ENCODE results near the gene GSDME. TPM values are rescaled to one million over a fixed set of nuclear protein-coding genes. Genes with fewer than 3 reads are reported as not detected.

GSDME gene
- polyA plus RNA-seq, 1 of the 3 experiments (the other 2 are of a cell fraction), result 109 TPM

DNA sequence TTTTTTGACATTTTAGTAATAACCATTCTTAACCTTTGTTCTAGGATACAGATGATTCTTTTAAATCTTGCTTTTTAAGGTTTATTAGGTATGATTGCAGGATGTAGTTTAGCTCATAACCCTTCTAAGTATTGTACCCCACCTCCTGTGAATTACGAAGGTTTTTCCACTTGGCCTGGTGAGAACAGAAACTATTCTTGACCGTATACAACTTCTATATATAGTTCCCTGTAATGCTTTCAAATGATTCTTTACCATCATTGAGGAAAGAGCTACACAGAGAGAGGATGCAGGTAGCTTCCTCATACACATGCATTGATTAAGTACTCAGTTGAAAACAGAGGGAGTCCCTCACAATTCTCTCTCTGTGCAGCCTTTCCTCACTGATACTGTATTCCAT lies 97.8 kb downstream of the GSDME start:
- TF ChIP-seq MAX (IDR thresholded peaks at IDR 0.05; ENCODE audit: low read depth) (no peak), RXRA (IDR thresholded peaks at IDR 0.05; ENCODE audit: borderline replicate concordance, low read depth) (no peak), TEAD4 (IDR thresholded peaks at IDR 0.05; ENCODE audit: borderline replicate concordance, insufficient read depth) (no peak)
- Histone ChIP-seq H3K4me2 (no peak overlapping the region), H3K9me3 (peaks cover 3% of the 10 kb centered on the region; the same call in 1 of the 2 replicates), H3K9me2 (no peaks in the 10 kb centered on the region), H3K27me3 (ENCODE audit: insufficient read depth) (no peaks in the 10 kb centered on the region), H3K4me1 (ENCODE audit: control insufficient read depth in 1 of 2, insufficient read depth in 2 of 2, low read depth in 1 of 2, low read length in 1 of 2) (no peaks in the 10 kb centered on the region), H3K9ac (no peak overlapping the region), H4K20me1 (ENCODE audit: insufficient read depth) (no peaks in the 10 kb centered on the region), H3K79me2 (ENCODE audit: insufficient read depth) (no peaks in the 10 kb centered on the region), H3K36me3 (replicated peaks in 1 of 2; ENCODE audit: control insufficient read depth in 1 of 2, insufficient read depth in 2 of 2, low read length in 1 of 2) (peaks cover 0 to 3% of the 10 kb centered on the region in 2 experiments), H3K27ac (ENCODE audit: low read depth in 2 of 2, low read length in 1 of 2) (no peak overlapping the region), H3F3A (replicated peaks; ENCODE audit: insufficient read depth) (no peaks in the 10 kb centered on the region), H3K4me3 (ENCODE audit: low read depth in 2 of 2, low read length in 1 of 2) (no peak overlapping the region), H2AFZ (ENCODE audit: low read depth) (no peak overlapping the region)
- CTCF ChIA-PET, result interaction anchor here (1.0 kb wide), 1 partner anchor 83 kb away, joined by 5 read pairs; no protein-coding TSS in a partner anchor
- no peak for DNase-seq
- 99% methylated on average over 2 of the region's 2 CpGs for WGBS (ENCODE audit: low lambda C conversion rate)
- POLR2A ChIA-PET, result no interaction called here

DNA sequence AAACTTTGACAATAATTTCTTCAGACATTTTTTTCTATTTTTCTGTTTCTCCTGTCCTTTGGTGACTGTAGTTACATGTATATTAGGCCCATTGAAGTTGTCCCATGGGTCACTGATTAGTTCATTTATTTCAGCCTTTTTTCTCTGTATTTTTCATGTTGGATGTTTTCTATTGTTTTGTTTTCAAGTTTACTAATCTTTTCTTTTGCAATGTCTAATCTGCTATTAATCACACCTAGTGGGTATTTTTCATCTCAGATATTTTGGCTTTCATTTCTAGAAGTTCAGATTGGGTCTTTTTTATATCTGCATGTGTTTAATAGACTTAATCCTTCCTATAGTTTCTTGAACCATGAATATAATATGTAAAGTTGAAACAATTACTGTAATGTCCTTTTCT lies 99.3 kb downstream of the GSDME start:
- H3K4me1 ChIP-seq (ENCODE audit: control insufficient read depth in 1 of 2, insufficient read depth in 2 of 2, low read depth in 1 of 2, low read length in 1 of 2), result peaks cover 0 to 2% of the 10 kb centered on the region in 2 experiments; a peak in 1 of 4 replicates
- H3K4me3 ChIP-seq (ENCODE audit: low read depth in 2 of 2, low read length in 1 of 2), result no peak overlapping the region
- no peak for DNase-seq
- no peak overlapping the region for H3K27ac ChIP-seq (ENCODE audit: low read depth in 2 of 2, low read length in 1 of 2)
- no peaks in the 10 kb centered on the region for H3K9me2 ChIP-seq
- peaks cover 0 to 2% of the 10 kb centered on the region in 2 experiments for H3K36me3 ChIP-seq (replicated peaks in 1 of 2; ENCODE audit: control insufficient read depth in 1 of 2, insufficient read depth in 2 of 2, low read length in 1 of 2)
- ChIA-PET CTCF (interaction anchor here (1.9 kb wide), 1 partner anchor 82 kb away, joined by 11 read pairs; no protein-coding TSS in a partner anchor), POLR2A (no interaction called here)
- no peak overlapping the region for H2AFZ ChIP-seq (ENCODE audit: low read depth)
- H3F3A ChIP-seq (replicated peaks; ENCODE audit: insufficient read depth), result no peaks in the 10 kb centered on the region
- H3K9ac ChIP-seq, result no peak overlapping the region
- no peaks in the 10 kb centered on the region for H3K79me2 ChIP-seq (ENCODE audit: insufficient read depth)
- peaks cover 3% of the 10 kb centered on the region; the same call in 1 of the 2 replicates for H3K9me3 ChIP-seq
- TF ChIP-seq FOXM1 (IDR thresholded peaks at IDR 0.05; ENCODE audit: low read depth), result no peak
- H3K27me3 ChIP-seq (ENCODE audit: insufficient read depth), result no peaks in the 10 kb centered on the region
- H3K4me2 ChIP-seq, result no peak overlapping the region
- no peaks in the 10 kb centered on the region for H4K20me1 ChIP-seq (ENCODE audit: insufficient read depth)

GRCh38 chr7:24656608-24657007 lies 100.7 kb downstream of the GSDME start:
- H3K4me1 ChIP-seq (ENCODE audit: control insufficient read depth in 1 of 2, insufficient read depth in 2 of 2, low read depth in 1 of 2, low read length in 1 of 2), result peaks cover 0 to 2% of the 10 kb centered on the region in 2 experiments; a peak in 1 of 4 replicates

More at GRCh38 chr7:24656608-24657007, 100.7 kb downstream of the GSDME start:
- WGBS (ENCODE audit: low lambda C conversion rate), result 96% methylated on average over 6 of the region's 6 CpGs
- no peaks in the 10 kb centered on the region for H3K79me2 ChIP-seq (ENCODE audit: insufficient read depth)
- no peak overlapping the region for H3K4me3 ChIP-seq (ENCODE audit: low read depth in 2 of 2, low read length in 1 of 2)
- H2AFZ ChIP-seq (ENCODE audit: low read depth), result no peak overlapping the region
- no peak overlapping the region for H3K4me2 ChIP-seq
- no peak overlapping the region for H3K9ac ChIP-seq
- H4K20me1 ChIP-seq (ENCODE audit: insufficient read depth), result no peaks in the 10 kb centered on the region
- TF ChIP-seq POLR2AphosphoS5 (IDR thresholded peaks at IDR 0.05; ENCODE audit: low read depth, low read length), result no peak
- TF ChIP-seq ELF1 (IDR thresholded peaks at IDR 0.05), result no peak
- TF ChIP-seq RAD21 (IDR thresholded peaks at IDR 0.05; ENCODE audit: low read length), result no peak
- TF ChIP-seq SIN3A (IDR thresholded peaks at IDR 0.05; ENCODE audit: borderline replicate concordance, low read depth, low read length), result no peak
- TF ChIP-seq NRF1 (IDR thresholded peaks at IDR 0.05; ENCODE audit: low read depth, low read length), result no peak
- TF ChIP-seq, protein P1, sequence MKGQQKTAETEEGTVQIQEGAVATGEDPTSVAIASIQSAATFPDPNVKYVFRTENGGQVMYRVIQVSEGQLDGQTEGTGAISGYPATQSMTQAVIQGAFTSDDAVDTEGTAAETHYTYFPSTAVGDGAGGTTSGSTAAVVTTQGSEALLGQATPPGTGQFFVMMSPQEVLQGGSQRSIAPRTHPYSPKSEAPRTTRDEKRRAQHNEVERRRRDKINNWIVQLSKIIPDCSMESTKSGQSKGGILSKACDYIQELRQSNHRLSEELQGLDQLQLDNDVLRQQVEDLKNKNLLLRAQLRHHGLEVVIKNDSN (IDR thresholded peaks at IDR 0.05; ENCODE audit: borderline replicate concordance, low read depth), result no peak
- ChIA-PET CTCF (interaction anchor here (0.9 to 4.2 kb wide), 5 partner anchors 9 to 1110 kb away, joined by 3 to 32 read pairs (median 4); no protein-coding TSS in a partner anchor), POLR2A (no interaction called here)
- no peaks in the 10 kb centered on the region for H3F3A ChIP-seq (replicated peaks; ENCODE audit: insufficient read depth)
- no peaks in the 10 kb centered on the region for H3K9me2 ChIP-seq
- H3K36me3 ChIP-seq (replicated peaks in 1 of 2; ENCODE audit: control insufficient read depth in 1 of 2, insufficient read depth in 2 of 2, low read length in 1 of 2), result peaks cover 0 to 9% of the 10 kb centered on the region in 2 experiments
- DNase-seq, result no peak
- H3K27ac ChIP-seq (ENCODE audit: low read depth in 2 of 2, low read length in 1 of 2), result no peak overlapping the region
- H3K27me3 ChIP-seq (ENCODE audit: insufficient read depth), result no peaks in the 10 kb centered on the region
- peaks cover 3% of the 10 kb centered on the region; the same call in 1 of the 2 replicates for H3K9me3 ChIP-seq
